Activated CD4-positive, CD25-positive, alpha-beta regulatory T cell treated with anti-CD3 and anti-CD28 coated beads, Interleukin-2, amount 50 U/mL, for 24 hours (primary cell): Measurements from ENCODE around the gene SCARF2.
"Not testable (repeated sequence)": the region's sequence is repeated elsewhere in the genome, so short reads cannot be mapped to it uniquely, and the experiment has no call there.

Experiments used
- ATAC-seq, 2 donors: fragments of 150-1000 bp; cut with Tn5 transposase; one replicate each; pipeline ENCODE4 v1.10.0; 2021; ENCODE audit warnings: mild to moderate bottlenecking in 1 of 2, moderate library complexity in 1 of 2

Gene SCARF2

GRCh38 chr22:20390394-20390907 is 47.2 kb downstream of the SCARF2 start:
- ATAC-seq, result no peak

DNA sequence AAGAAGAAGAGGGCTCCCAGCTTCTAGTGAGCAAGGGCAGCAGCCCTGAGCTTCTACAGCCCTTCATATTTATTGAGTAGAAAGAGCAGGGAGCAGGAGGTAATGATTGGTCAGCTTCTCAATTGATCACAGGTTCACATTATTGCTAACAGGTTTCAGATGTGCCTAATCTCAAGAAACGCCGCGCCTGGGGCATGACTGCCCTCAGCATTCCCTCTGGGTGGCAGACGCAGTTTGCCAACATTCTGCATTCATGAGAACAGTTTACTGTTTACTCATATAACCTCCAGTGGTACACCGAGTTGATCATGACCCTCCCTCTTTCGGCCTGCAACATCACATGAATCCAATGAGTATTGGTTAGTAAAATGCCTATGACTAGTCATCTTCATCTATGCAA is 48.3 kb downstream of the SCARF2 start:
- ATAC-seq, result no peak

- no peak for ATAC-seq
These were observed 49.4 kb downstream of the SCARF2 start for GRCh38 chr22:20388200-20388599.

DNA sequence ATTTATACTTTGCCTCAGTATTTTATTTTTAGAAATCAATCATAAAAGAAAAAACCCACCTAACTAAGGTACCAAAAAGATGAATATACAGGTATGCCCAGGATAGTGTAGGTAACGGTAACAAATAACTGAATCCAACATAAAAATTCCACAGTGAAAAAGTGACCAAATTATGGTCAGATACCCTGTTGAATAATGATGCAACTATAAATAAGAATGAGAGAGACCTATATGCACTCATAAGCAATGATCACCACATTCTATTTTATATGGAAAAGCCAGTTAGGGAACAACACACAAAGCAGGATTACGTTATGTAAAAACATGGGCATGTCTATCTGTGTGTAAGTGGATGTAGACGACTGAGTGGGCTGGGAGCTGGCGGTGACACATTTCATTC is 50.7 kb downstream of the SCARF2 start:
- no peak for ATAC-seq

- no peak for ATAC-seq
These were observed 51.3 kb downstream of the SCARF2 start for GRCh38 chr22:20386336-20386735.

DNA sequence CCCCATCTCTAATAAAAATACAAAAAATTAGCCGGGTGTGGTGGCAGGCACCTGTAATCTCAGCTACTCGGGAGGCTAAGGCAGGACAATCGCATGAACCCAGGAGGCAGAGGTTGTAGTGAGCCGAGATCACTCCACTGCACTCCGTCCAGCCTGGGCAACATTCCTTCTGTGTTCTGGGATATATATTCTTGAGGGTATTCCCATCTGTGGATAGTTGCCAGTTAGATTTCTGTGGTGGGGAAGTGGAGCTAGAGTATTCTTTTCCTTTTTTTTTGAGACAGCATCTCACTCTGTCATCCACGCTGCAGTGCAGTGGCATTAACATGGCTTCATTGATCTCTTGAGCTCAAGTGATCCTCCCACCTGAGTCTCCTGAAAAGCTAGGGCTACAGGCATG is 52.8 kb downstream of the SCARF2 start:
- no peak for ATAC-seq

DNA sequence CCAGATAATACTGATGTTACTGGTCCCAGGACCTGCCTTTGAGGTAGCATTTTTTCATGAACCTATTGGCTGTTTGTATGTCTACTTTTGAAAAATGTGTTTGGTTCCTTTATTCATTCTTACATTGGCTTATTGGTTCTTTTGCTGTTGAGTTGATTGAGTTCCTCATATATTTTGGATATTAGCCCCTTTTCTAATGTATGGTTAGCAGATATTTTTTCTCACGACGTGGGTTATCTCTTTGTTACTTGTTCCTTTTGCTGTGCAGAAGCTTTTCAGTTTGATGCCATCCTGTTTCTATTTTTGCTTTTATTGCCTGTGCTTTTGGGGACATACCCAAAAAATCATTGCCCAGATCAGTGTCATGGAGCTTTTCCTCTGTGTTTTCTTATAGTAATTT is 53.5 kb downstream of the SCARF2 start:
- no peak for ATAC-seq

DNA sequence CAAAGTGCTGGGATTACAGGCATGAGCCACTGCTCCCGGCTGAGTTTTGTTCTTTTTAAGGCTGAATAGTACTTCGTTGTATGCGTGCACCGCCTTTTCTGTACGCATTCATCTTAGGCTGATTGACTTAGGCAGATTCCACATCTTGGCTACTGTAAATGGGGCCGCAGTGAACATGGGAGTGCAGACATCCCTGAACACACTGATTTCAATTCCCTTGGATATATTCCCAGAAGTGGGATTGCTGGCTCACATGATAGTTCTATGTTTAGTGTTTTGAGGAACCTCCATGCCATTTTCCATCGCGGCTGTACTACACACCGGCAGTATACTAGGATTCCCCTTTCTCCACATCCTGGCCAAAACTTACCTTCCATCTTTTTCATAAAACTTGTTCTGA is 54.1 kb downstream of the SCARF2 start:
- no peak for ATAC-seq

- no peak for ATAC-seq
These were observed 57.1 kb downstream of the SCARF2 start for GRCh38 chr22:20380486-20380885.

GRCh38 chr22:20378684-20379083 is 58.9 kb downstream of the SCARF2 start:
- not testable (repeated sequence) for ATAC-seq

DNA sequence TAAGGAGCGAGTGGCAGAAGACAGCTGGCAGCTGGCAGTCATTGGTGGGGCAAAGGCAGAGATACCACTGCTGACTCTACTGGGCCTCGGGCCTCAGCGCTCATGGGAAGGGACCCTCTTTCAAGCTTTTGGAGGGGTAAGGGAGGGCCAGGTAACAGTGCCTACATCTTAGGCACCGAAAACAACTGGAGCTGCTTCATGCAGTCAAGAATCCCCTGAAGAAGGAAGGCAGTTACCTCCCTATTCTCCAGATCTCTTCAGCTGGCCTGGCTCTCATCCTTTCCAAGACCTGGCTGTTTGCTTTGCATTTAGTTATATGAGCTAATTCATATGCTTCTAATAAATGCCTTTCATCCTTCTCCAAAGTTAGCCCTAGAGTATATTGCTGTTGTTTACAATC is 59.5 kb downstream of the SCARF2 start:
- no peak for ATAC-seq

- not testable (repeated sequence) for ATAC-seq
These were observed 60.6 kb downstream of the SCARF2 start for GRCh38 chr22:20376983-20377382.

- ATAC-seq, result not testable (repeated sequence)
These were observed 61.3 kb downstream of the SCARF2 start for GRCh38 chr22:20376281-20376680.
